SKM-1 (cell line): Measurements from ENCODE around the gene MYO18B.
"Not testable (repeated sequence)": the region's sequence is repeated elsewhere in the genome, so short reads cannot be mapped to it uniquely, and the experiment has no call there.

Experiments used
- DNase-seq: peaks from one replicate; lab custom pipeline; 2025; ENCODE audit not compliant: unreplicated experiment; lab: John Stamatoyannopoulos, UW

MYO18B gene

DNA sequence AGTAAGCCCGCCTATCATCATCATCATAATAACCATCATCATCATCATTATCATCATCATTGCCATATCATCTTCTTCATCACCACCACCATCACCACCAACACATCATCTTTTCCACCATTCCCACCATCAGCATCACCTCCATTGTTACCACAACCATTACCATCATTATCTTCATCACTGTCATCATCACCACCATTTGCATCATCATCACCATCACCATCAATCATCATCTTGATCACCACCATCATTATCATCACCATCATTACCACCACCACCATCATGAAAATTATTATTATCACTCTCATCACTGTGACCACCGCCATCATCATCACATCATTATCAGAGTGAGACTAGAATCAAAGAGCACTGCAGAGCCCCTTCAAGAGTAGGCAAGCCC, 227.9 kb downstream of the MYO18B start:
- DNase-seq: no peak

- DNase-seq: no peak
Observed at GRCh38 chr22:25970374-25970911, 228.5 kb downstream of the MYO18B start.

- DNase-seq: no peak
Observed at GRCh38 chr22:25970999-25971811, 229.2 kb downstream of the MYO18B start.

DNA sequence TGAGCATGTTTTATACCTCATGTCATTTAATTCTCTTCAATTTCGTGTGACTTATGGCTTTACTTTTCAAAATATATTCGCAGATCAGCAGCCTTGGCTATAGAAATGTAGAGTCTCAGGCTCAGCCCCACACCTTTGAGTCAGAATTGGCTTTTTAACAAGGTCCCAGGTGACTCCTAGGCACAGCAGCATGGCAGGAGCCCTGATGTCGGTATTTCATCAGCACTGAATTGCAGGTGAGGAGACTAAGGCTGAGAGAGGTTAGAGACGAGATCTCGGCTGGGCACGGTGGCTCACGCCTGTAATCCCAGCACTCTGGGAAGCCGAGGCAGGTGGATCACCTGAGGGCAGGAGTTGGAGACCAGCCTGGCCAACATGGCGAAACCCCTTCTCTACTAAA, 230.4 kb downstream of the MYO18B start:
- DNase-seq: no peak

DNA sequence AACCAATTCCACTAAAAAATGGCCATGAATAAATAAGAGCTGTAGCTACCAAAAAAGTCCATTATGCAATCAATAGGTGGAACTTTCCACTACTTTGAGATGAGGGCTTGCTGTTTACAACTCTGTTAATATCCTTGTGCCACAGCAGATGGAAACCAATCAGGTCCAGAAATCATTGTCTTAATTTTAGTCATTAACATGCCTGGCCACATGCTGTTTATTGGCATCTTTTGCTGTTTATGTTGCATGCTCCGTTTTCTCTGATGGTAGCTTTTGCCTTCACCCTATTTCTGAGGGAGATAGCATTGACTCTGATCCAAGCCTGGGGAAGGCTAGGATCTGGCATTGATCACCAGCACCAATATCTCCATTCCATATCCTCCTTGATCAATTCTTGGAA, 234.4 kb downstream of the MYO18B start:
- DNase-seq: no peak

- no peak for DNase-seq
Observed at GRCh38 chr22:25979968-25980367, 238.0 kb downstream of the MYO18B start.

GRCh38 chr22:25984911-25985310, 242.9 kb downstream of the MYO18B start:
- not testable (repeated sequence) for DNase-seq

- no peak for DNase-seq
Observed at GRCh38 chr22:25987948-25988347, 246.0 kb downstream of the MYO18B start.

- DNase-seq: no peak
Observed at GRCh38 chr22:25990940-25991339, 249.0 kb downstream of the MYO18B start.

- no peak for DNase-seq
Observed at GRCh38 chr22:25992331-25992730, 250.3 kb downstream of the MYO18B start.

DNA sequence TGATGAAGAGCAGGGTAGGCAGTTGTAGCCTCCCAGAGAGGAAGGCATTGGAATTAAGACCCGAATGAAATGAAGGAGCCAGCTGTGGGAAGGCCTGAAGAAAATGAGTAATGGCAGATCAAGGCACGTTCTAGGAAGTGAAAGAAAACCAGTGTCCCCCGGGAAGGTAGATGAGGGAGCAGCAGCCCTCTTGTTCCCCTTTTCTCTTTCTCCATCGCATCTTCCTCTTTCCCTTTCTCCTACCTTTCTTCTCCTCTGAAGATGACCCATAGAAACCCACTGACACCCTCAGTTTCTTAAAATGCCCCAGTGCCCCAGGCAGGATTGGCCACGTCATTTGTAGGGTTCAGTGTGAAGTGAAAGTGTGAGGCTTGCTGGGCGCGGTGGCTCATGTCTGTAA, 254.7 kb downstream of the MYO18B start:
- no peak for DNase-seq

- DNase-seq: no peak
Observed at GRCh38 chr22:25997886-25998775, 256.1 kb downstream of the MYO18B start.

DNA sequence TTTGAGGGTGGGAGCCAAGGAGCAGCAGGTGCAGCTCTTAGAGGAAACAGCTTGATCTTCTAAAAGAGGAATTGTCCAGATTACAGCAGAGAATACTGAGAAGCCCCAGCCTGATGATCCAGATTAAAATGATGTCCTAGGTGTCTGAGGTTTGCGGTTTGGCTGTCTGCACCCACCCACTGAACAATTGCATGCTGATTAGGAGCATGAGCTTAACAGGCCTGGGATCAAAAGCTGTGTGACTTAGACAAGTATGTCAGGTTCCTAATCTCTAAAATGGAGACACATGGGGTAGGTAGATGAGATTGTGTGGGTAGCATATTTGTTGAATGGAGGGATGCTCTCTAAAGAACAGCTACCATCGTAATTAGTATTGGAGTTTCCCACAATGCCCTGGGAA, 260.5 kb downstream of the MYO18B start:
- no peak for DNase-seq

GRCh38 chr22:26004477-26004876, 262.5 kb downstream of the MYO18B start:
- no peak for DNase-seq

- no peak for DNase-seq
Observed at GRCh38 chr22:26008587-26008986, 266.6 kb downstream of the MYO18B start.

DNA sequence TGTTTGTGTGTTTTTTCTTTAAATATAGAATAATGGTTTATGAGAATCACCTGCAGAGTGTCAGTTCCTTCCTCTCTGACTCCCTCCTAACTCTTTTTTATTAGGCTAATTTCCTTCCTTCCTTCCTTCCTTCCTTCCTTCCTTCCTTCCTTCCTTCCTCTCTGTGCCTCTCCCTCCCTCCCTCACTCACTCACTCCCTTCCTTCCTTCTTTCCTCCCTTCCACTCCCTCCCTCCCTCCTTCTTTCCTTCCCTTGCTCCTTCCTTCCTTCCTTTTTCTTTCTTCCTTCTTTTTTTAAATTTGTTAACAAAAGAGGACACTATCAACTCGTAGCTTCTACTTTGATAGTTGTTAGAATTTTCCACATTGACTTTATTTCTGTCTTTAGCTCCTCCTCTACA, 274.9 kb downstream of the MYO18B start:
- no peak for DNase-seq

- no peak for DNase-seq
Observed at GRCh38 chr22:26017932-26018331, 275.9 kb downstream of the MYO18B start.

- no peak for DNase-seq
Observed at GRCh38 chr22:26019596-26019995, 277.6 kb downstream of the MYO18B start.

DNA sequence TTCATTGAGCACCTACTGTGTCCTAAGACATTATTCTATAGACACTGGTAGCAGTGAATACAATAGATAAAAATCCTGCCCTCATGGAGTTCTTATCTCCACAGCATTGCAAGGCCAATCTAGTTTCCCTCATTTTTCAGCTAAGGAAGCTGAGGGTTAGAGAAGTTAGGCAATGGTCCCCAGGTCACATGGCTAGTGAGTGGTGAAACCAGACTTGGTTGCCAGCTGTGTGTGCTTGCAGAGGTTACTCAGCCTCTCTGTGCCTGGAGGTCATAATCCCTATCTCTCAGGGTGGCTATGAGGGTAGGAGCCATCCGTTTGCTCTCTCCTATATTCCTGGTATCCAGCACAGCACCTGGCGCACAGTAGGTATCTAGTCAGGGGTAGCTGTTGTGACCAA, 279.5 kb downstream of the MYO18B start:
- DNase-seq: no peak

- DNase-seq: no peak
Observed at GRCh38 chr22:26023104-26023775, 281.3 kb downstream of the MYO18B start.

DNA sequence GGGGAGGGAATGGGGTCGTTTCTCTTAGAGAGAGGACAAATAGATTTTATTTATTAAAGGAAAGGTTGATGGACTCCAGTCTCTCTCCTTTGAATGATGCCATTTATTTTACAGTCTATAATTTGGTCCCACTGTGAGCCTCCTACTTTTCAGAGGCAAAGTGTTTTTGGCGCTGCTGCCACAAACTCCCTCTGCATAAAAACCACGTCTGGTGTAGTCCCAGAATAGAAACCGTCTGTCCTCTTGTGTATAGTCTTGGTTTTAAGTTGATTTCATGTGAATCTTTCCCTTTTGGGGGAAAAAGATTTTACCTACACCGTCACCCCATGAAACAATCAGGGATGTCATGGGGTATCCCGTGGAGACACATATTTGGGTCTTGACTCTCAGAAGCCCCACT, 283.6 kb downstream of the MYO18B start:
- no peak for DNase-seq
